ENCODE data around the gene INPP4B.

The INPP4B gene

GRCh38 chr4:142314686-142315085, 531.4 kb downstream of the INPP4B start:
- no peak overlapping the region for H3K27ac ChIP-seq
- no peak for DNase-seq (ENCODE audit: low spot score)
- TF ChIP-seq CTCF (IDR thresholded peaks at IDR 0.05): no peak
- no peak overlapping the region for H3K4me3 ChIP-seq

GRCh38 chr4:142314247-142314646, 531.9 kb downstream of the INPP4B start:
- Histone ChIP-seq H3K27ac (no peak overlapping the region), H3K4me3 (no peak overlapping the region)
- no peak for DNase-seq (ENCODE audit: low spot score)
- TF ChIP-seq CTCF (IDR thresholded peaks at IDR 0.05): no peak

- no peak for DNase-seq (ENCODE audit: low spot score)
- no peak overlapping the region for H3K27ac ChIP-seq
- no peak overlapping the region for H3K4me3 ChIP-seq
- no peak for TF ChIP-seq CTCF (IDR thresholded peaks at IDR 0.05)
These were observed 533.7 kb downstream of the INPP4B start for GRCh38 chr4:142312391-142312790.

GRCh38 chr4:142311916-142312315, 534.2 kb downstream of the INPP4B start:
- no peak for DNase-seq (ENCODE audit: low spot score)
- Histone ChIP-seq H3K4me3 (no peak overlapping the region), H3K27ac (no peak overlapping the region)
- no peak for TF ChIP-seq CTCF (IDR thresholded peaks at IDR 0.05)

- no peak overlapping the region for H3K27ac ChIP-seq
- no peak overlapping the region for H3K4me3 ChIP-seq
- no peak for TF ChIP-seq CTCF (IDR thresholded peaks at IDR 0.05)
- no peak for DNase-seq (ENCODE audit: low spot score)
These were observed 536.3 kb downstream of the INPP4B start for GRCh38 chr4:142309772-142310171.

GRCh38 chr4:142307857-142308256, 538.2 kb downstream of the INPP4B start:
- DNase-seq (ENCODE audit: low spot score): no peak

More at GRCh38 chr4:142307857-142308256, 538.2 kb downstream of the INPP4B start:
- H3K27ac ChIP-seq: no peak overlapping the region
- TF ChIP-seq CTCF (IDR thresholded peaks at IDR 0.05): no peak
- no peak overlapping the region for H3K4me3 ChIP-seq

Measured in coronary artery (tissue), 2 donors.